OCI-LY7 (cell line): Measurements from ENCODE around the gene BBOX1. TPM values are rescaled to one million over a fixed set of nuclear protein-coding genes. Genes with fewer than 3 reads are reported as not detected.

ENCODE experiments used
- BruUV-seq: library from RNA; stranded (reverse); fragments of 400-500 nt; replicated peaks from 2 replicates; lab custom pipeline; 2021; lab: Mats Ljungman, UMichigan
- CTCF ChIA-PET: fragments of 300-600 bp; sonication (Branson Sonifier 250); formaldehyde crosslinking; loops from one replicate; lab custom pipeline; 2022; ENCODE audit warnings: antibody characterized with exemption; ENCODE audit not compliant: unreplicated experiment; lab: Charles Lee
- POLR2A ChIA-PET: fragments of 300-600 bp; sonication (Branson Sonifier 250); formaldehyde crosslinking; loops from one replicate; lab custom pipeline; 2022; ENCODE audit warnings: antibody characterized with exemption; lab: Charles Lee
- DNase-seq: peaks from one replicate; pipeline ENCODE4 v3.0.0-alpha.2; 2015; ENCODE audit warnings: low spot score
- H2AFZ ChIP-seq: fragments of 200-600 bp; sonication (generic), shearing (Covaris generic); 2 replicates; pipeline ENCODE4 v1.6.1; 2014; ENCODE audit warnings: mild to moderate bottlenecking, antibody characterized with exemption, low read length, moderate library complexity
- H3K27ac ChIP-seq: fragments of 200-600 bp; sonication (generic); 2 replicates; pipeline ENCODE4 v1.5.1; 2014; ENCODE audit warnings: mixed run types, low read depth, mild to moderate bottlenecking, moderate library complexity, low read length, inconsistent platforms; ENCODE audit not compliant: poor library complexity, severe bottlenecking
- H3K36me3 ChIP-seq: fragments of 200-600 bp; sonication (generic); 2 replicates; pipeline ENCODE4 v1.6.1; 2014; ENCODE audit warnings: mild to moderate bottlenecking, antibody characterized with exemption, low read length, moderate library complexity, mixed read lengths; ENCODE audit not compliant: insufficient read depth
- H3K4me1 ChIP-seq: fragments of 200-600 bp; sonication (generic); 2 replicates; pipeline ENCODE4 v1.5.1; 2014; ENCODE audit warnings: mild to moderate bottlenecking, low read length; ENCODE audit not compliant: insufficient read depth, poor library complexity, severe bottlenecking
- H3K4me2 ChIP-seq: fragments of 200-600 bp; sonication (generic); 2 replicates; pipeline ENCODE4 v1.6.1; 2014; ENCODE audit warnings: mild to moderate bottlenecking, low read length
- H3K4me3 ChIP-seq: fragments of 200-600 bp; sonication (generic); 2 replicates; pipeline ENCODE4 v1.5.1; 2014; ENCODE audit warnings: mild to moderate bottlenecking, low read depth, low read length; ENCODE audit not compliant: poor library complexity, severe bottlenecking
- H3K79me2 ChIP-seq: fragments of 200-600 bp; sonication (generic); 2 replicates; pipeline ENCODE4 v1.6.1; 2016; ENCODE audit warnings: low read depth, mild to moderate bottlenecking, low read length, moderate library complexity, mixed read lengths; ENCODE audit not compliant: insufficient read depth
- H3K9me2 ChIP-seq: fragments of 200-600 bp; sonication (generic); 2 replicates; pipeline ENCODE4 v1.6.1; 2016; ENCODE audit warnings: mild to moderate bottlenecking, low read length, mixed read lengths; ENCODE audit not compliant: insufficient read depth
- H3K9me3 ChIP-seq: fragments of 200-600 bp; sonication (generic); 2 replicates; pipeline ENCODE4 v1.6.1; 2014; ENCODE audit warnings: mild to moderate bottlenecking, mixed run types, low read length, mixed read lengths
- H4K20me1 ChIP-seq: fragments of 200-600 bp; sonication (generic); 2 replicates; pipeline ENCODE4 v1.6.1; 2014; ENCODE audit warnings: mild to moderate bottlenecking, antibody characterized with exemption, low read length, moderate library complexity, mixed read lengths; ENCODE audit not compliant: insufficient read depth
- CTCF ChIP-seq: fragments of 200-600 bp; sonication (generic); conservative IDR thresholded peaks from 2 replicates; pipeline ENCODE4 v1.5.1; 2014; ENCODE audit warnings: mild to moderate bottlenecking, antibody characterized with exemption, low read length, moderate library complexity, mixed read lengths
- EZH2phosphoT487 ChIP-seq: fragments of 200-600 bp; sonication (generic); IDR thresholded peaks from 2 replicates; pipeline ENCODE4 v1.6.1; 2018; ENCODE audit warnings: low read depth, borderline replicate concordance, mild to moderate bottlenecking, mixed run types, antibody characterized with exemption, low read length, moderate library complexity, mixed read lengths
- intact Hi-C: fragments of 100-400 bp; cut with micrococcal nuclease; formaldehyde crosslinking; loops from one replicate; pipeline ENCODE4 v1.10.0; 2022; ENCODE audit not compliant: unreplicated experiment
- total RNA-seq, 2 experiments: library from RNA; depleted of rRNA in 1 of 2; stranded (reverse); fragments of >200 nt in 1 of 2; shearing (Covaris generic) in 1 of 2; gene quantifications; 2 replicates each; pipeline ENCODE4 v1.2.3, GENCODE V29; 2014 to 2022

The BBOX1 gene
- total RNA-seq, 2 experiments from 2014 or later, result not detected

GRCh38 chr11:27108809-27109208 lies 68.2 kb downstream of the BBOX1 start:
- Histone ChIP-seq H2AFZ (no peak overlapping the region), H3K36me3 (no peaks in the 10 kb centered on the region), H3K4me1 (no peaks in the 10 kb centered on the region), H4K20me1 (no peaks in the 10 kb centered on the region), H3K4me3 (no peak overlapping the region), H3K27ac (no peak overlapping the region), H3K79me2 (no peaks in the 10 kb centered on the region), H3K9me3 (no peaks in the 10 kb centered on the region), H3K9me2 (no peaks in the 10 kb centered on the region), H3K4me2 (no peak overlapping the region)
- ChIA-PET POLR2A (interaction anchor here (1.4 kb wide), 1 partner anchor 12 kb away, joined by 6 read pairs; no protein-coding TSS in a partner anchor), CTCF (no interaction called here)
- no peak for DNase-seq
- intact Hi-C loops, result no loop called here
- TF ChIP-seq EZH2phosphoT487, result no peak
- TF ChIP-seq CTCF, result no peak
- BruUV-seq, result no TSS peak

GRCh38 chr11:27111896-27112295 lies 71.3 kb downstream of the BBOX1 start:
- H3K9me2 ChIP-seq, result no peaks in the 10 kb centered on the region
- DNase-seq, result no peak
- no peaks in the 10 kb centered on the region for H3K36me3 ChIP-seq
- H3K79me2 ChIP-seq, result no peaks in the 10 kb centered on the region
- no peak overlapping the region for H3K4me2 ChIP-seq
- intact Hi-C loops, result no loop called here
- TF ChIP-seq CTCF (no peak), EZH2phosphoT487 (no peak)
- no peak overlapping the region for H3K4me3 ChIP-seq
- BruUV-seq, result no TSS peak
- ChIA-PET CTCF (no interaction called here), POLR2A (no interaction called here)
- no peaks in the 10 kb centered on the region for H4K20me1 ChIP-seq
- no peaks in the 10 kb centered on the region for H3K9me3 ChIP-seq
- no peaks in the 10 kb centered on the region for H3K4me1 ChIP-seq
- no peak overlapping the region for H2AFZ ChIP-seq
- no peak overlapping the region for H3K27ac ChIP-seq

GRCh38 chr11:27112946-27113345 lies 72.3 kb downstream of the BBOX1 start:
- Histone ChIP-seq H3K4me3 (no peak overlapping the region), H2AFZ (no peak overlapping the region), H3K79me2 (no peaks in the 10 kb centered on the region), H4K20me1 (no peaks in the 10 kb centered on the region), H3K4me2 (no peak overlapping the region), H3K27ac (no peak overlapping the region), H3K9me3 (no peaks in the 10 kb centered on the region), H3K9me2 (no peaks in the 10 kb centered on the region), H3K36me3 (no peaks in the 10 kb centered on the region), H3K4me1 (no peaks in the 10 kb centered on the region)
- CTCF ChIA-PET, result no interaction called here
- POLR2A ChIA-PET, result interaction anchor here (0.7 to 1.5 kb wide), 3 partner anchors 24 to 812 kb away, joined by 3 to 5 read pairs (median 3); no protein-coding TSS in a partner anchor
- DNase-seq, result no peak
- BruUV-seq, result no TSS peak
- intact Hi-C loops, result no loop called here
- no peak for TF ChIP-seq EZH2phosphoT487
- TF ChIP-seq CTCF, result no peak
